Breast epithelium (tissue), 4 donors: ENCODE data around the gene ZNF786. TPM values are rescaled to one million over a fixed set of nuclear protein-coding genes. Genes with fewer than 3 reads are reported as not detected.

Source experiments
- DNase-seq, 2 donors: peaks; one replicate each; pipeline ENCODE4 v3.0.0-alpha.2; 2019; ENCODE audit warnings: low spot score in 2 of 2
- H3K27ac ChIP-seq, 2 donors: fragments of 200-600 bp; sonication (generic) in 1 of 2; one replicate each; pipeline ENCODE4 v1.5.1; 2016 to 2019; ENCODE audit warnings: mild to moderate bottlenecking in 1 of 2
- H3K27me3 ChIP-seq, 2 donors: fragments of 200-600 bp; sonication (generic) in 1 of 2; one replicate each; pipeline versions ENCODE4 v1.5.1 to v1.6.0; 2017 to 2019; ENCODE audit warnings: control low read depth in 1 of 2, mild to moderate bottlenecking in 1 of 2
- H3K36me3 ChIP-seq: fragments of 200-600 bp; one replicate; pipeline ENCODE4 v1.5.1; 2019
- H3K4me1 ChIP-seq, 2 donors: fragments of 200-600 bp; sonication (generic); one replicate each; pipeline ENCODE4 v1.5.1; 2016 to 2019; ENCODE audit warnings: control low read depth in 1 of 2
- H3K4me3 ChIP-seq, 3 donors: fragments of 200-600 bp; sonication (generic); 1 replicate in 2 of 3; 2 replicates in 1 of 3; pipeline ENCODE4 v1.5.1; 2016 to 2019; ENCODE audit warnings: mild to moderate bottlenecking in 3 of 3, moderate library complexity in 2 of 3
- H3K9me3 ChIP-seq, 2 donors: fragments of 200-600 bp; sonication (generic) in 1 of 2; one replicate each; pipeline ENCODE4 v1.5.1; 2016 to 2019; ENCODE audit warnings: control low read depth in 1 of 2
- CTCF ChIP-seq, 3 donors: fragments of 450-650 bp; IDR thresholded peaks; one replicate each; pipeline ENCODE4 v1.5.1; 2016 to 2017; ENCODE audit warnings: antibody characterized with exemption in 3 of 3, mild to moderate bottlenecking in 3 of 3, moderate library complexity in 3 of 3
- POLR2A ChIP-seq: fragments of 450-650 bp; IDR thresholded peaks from one replicate; pipeline ENCODE4 v1.6.1; 2016; ENCODE audit warnings: antibody characterized with exemption, mild to moderate bottlenecking, moderate library complexity
- POLR2AphosphoS5 ChIP-seq, 3 donors: sonication (generic); formaldehyde crosslinking; IDR thresholded peaks; one replicate each; pipeline ENCODE4 v1.6.1; 2017; ENCODE audit warnings: antibody characterized with exemption in 3 of 3
- intact Hi-C: fragments of 100-400 bp; cut with DNase I; formaldehyde crosslinking; loops from one replicate; pipeline ENCODE4 v1.15.1; 2023; ENCODE audit warnings: low total_unique reads
- total RNA-seq, 3 donors: library from RNA; depleted of rRNA; stranded (reverse); fragments of >200 nt; gene quantifications; one replicate each; pipeline ENCODE4 v1.1.0, GENCODE V29; 2016

ZNF786 gene
- total RNA-seq, 3 donors from 2014 or later = 2.7 to 13.2 (median 6.2) TPM

- Histone ChIP-seq H3K9me3 (no peaks in the 10 kb centered on the region), H3K36me3 (peaks cover 7% of the 10 kb centered on the region)
These were observed 18.1 kb downstream of the ZNF786 start for GRCh38 chr7:149072438-149072775.

GRCh38 chr7:149071641-149072437, 18.7 kb downstream of the ZNF786 start:
- no peaks in the 10 kb centered on the region for H3K27me3 ChIP-seq
- intact Hi-C loops = no loop called here
- DNase-seq = no peak
- no peak for TF ChIP-seq CTCF (IDR thresholded peaks at IDR 0.05)
- H3K36me3 ChIP-seq = peaks cover 7% of the 10 kb centered on the region
- H3K4me3 ChIP-seq = peak overlapping the region in 1 of 3 donors; percentile 8
- no peak overlapping the region for H3K27ac ChIP-seq
- H3K4me1 ChIP-seq = no peaks in the 10 kb centered on the region
- no peaks in the 10 kb centered on the region for H3K9me3 ChIP-seq

More at GRCh38 chr7:149072438-149072775, 18.1 kb downstream of the ZNF786 start:
- no peaks in the 10 kb centered on the region for H3K27me3 ChIP-seq
- TF ChIP-seq POLR2AphosphoS5 (IDR thresholded peaks at IDR 0.05) (no peak), POLR2A (no peak), CTCF (IDR thresholded peaks at IDR 0.05) (no peak)
- no peak for DNase-seq
- no peak overlapping the region for H3K27ac ChIP-seq
- no peak overlapping the region for H3K4me3 ChIP-seq
- H3K4me1 ChIP-seq = no peaks in the 10 kb centered on the region
- intact Hi-C loops = no loop called here

GRCh38 chr7:149071182-149071635, 19.3 kb downstream of the ZNF786 start:
- intact Hi-C loops = no loop called here
- no peaks in the 10 kb centered on the region for H3K27me3 ChIP-seq
- H3K4me1 ChIP-seq = no peaks in the 10 kb centered on the region
- TF ChIP-seq POLR2AphosphoS5 (IDR thresholded peaks at IDR 0.05) = no peak
- no peak for TF ChIP-seq CTCF (IDR thresholded peaks at IDR 0.05)
- TF ChIP-seq POLR2A = no peak
- DNase-seq = no peak
- no peak overlapping the region for H3K27ac ChIP-seq
- H3K36me3 ChIP-seq = peaks cover 7% of the 10 kb centered on the region
- H3K9me3 ChIP-seq = no peaks in the 10 kb centered on the region
- no peak overlapping the region for H3K4me3 ChIP-seq

- Histone ChIP-seq H3K4me1 (no peaks in the 10 kb centered on the region), H3K27me3 (no peaks in the 10 kb centered on the region), H3K36me3 (peaks cover 7% of the 10 kb centered on the region), H3K27ac (no peak overlapping the region), H3K4me3 (no peak overlapping the region), H3K9me3 (no peaks in the 10 kb centered on the region)
- no peak for DNase-seq
- intact Hi-C loops = no loop called here
- TF ChIP-seq POLR2AphosphoS5 (IDR thresholded peaks at IDR 0.05) = no peak
- TF ChIP-seq CTCF (IDR thresholded peaks at IDR 0.05) = no peak
- no peak for TF ChIP-seq POLR2A
These were observed 20.0 kb downstream of the ZNF786 start for GRCh38 chr7:149070372-149071125.

- DNase-seq = no peak
These were observed 22.6 kb downstream of the ZNF786 start for GRCh38 chr7:149067869-149068268.

More at GRCh38 chr7:149067869-149068268, 22.6 kb downstream of the ZNF786 start:
- Histone ChIP-seq H3K27me3 (no peaks in the 10 kb centered on the region), H3K36me3 (peaks cover 7% of the 10 kb centered on the region), H3K9me3 (no peaks in the 10 kb centered on the region), H3K4me1 (no peaks in the 10 kb centered on the region), H3K27ac (no peak overlapping the region), H3K4me3 (no peak overlapping the region)
- TF ChIP-seq CTCF (IDR thresholded peaks at IDR 0.05) = no peak
- no peak for TF ChIP-seq POLR2A
- no peak for TF ChIP-seq POLR2AphosphoS5 (IDR thresholded peaks at IDR 0.05)
- intact Hi-C loops = loop anchor here (10.0 kb wide), 1 partner anchor 63 kb away; no protein-coding TSS in a partner anchor
